ENCODE data around the gene ATG13. TPM values are rescaled to one million over a fixed set of nuclear protein-coding genes. Genes with fewer than 3 reads are reported as not detected.

ATG13 gene
- total and polyA plus RNA-seq, 2 of the 8 experiments (the other 6 are each of a cell fraction or from before 2014, with no cell fraction given) = 65.0 to 77.4 TPM

DNA sequence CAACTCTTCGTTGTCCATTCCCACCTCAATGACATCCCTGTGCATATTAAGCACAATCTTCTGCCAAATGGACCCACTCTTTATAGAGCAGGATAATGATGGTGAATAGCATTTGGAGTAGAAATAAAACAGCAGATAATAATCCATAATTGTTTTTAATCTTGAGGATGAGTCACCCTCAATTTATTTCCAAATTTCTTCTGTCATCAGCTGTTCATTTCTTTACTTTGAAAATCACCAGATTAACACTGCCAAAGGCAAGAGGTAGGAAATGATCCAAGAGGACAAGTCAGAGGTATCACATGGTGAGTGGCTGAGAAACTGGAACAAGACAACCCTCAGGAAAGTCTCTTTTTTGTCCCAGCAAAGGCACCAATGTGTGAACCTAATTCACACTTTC is 16.2 kb upstream of the ATG13 start:
- Histone ChIP-seq H3K4me2 (ENCODE audit: insufficient read depth in 1 of 2, low read depth in 2 of 2, low read length in 2 of 2) (no peak overlapping the region), H4K5ac (ENCODE audit: insufficient read length, low read depth, low read length) (no peak overlapping the region), H3K23ac (ENCODE audit: insufficient read length) (no peak overlapping the region), H2AFZ (ENCODE audit: low read length) (no peak overlapping the region), H2BK120ac (replicated peaks; ENCODE audit: low read depth, low read length) (no peak overlapping the region), H2BK12ac (ENCODE audit: low read depth, low read length) (no peak overlapping the region), H3K4me3 (ENCODE audit: extremely low read depth in 1 of 4, insufficient read depth in 2 of 4, low read depth in 3 of 4, low read length in 4 of 4) (no peak overlapping the region), H3K4me1 (replicated peaks in 1 of 4; ENCODE audit: control insufficient read depth in 3 of 4, insufficient read depth in 4 of 4, low read length in 3 of 4) (no peaks in the 10 kb centered on the region), H2BK15ac (ENCODE audit: low read length) (no peak overlapping the region), H3K79me2 (ENCODE audit: control insufficient read depth in 1 of 2, insufficient read depth in 2 of 2, low read length in 2 of 2) (no peaks in the 10 kb centered on the region), H3K14ac (ENCODE audit: insufficient read length) (no peak overlapping the region), H3K9ac (replicated peaks in 1 of 4; ENCODE audit: extremely low read depth in 1 of 4, low read depth in 3 of 4, low read length in 3 of 4) (no peak overlapping the region), H3K23me2 (ENCODE audit: low read depth, low read length) (no peaks in the 10 kb centered on the region), H3K4ac (replicated peaks; ENCODE audit: insufficient read length, low read depth, low read length) (no peak overlapping the region), H2BK5ac (ENCODE audit: low read depth, low read length) (no peak overlapping the region), H4K8ac (ENCODE audit: extremely low read depth, insufficient read depth, low read length) (no peak overlapping the region), H3K9me3 (ENCODE audit: insufficient read depth in 2 of 2, low read depth in 1 of 2, low read length in 1 of 2) (no peaks in the 10 kb centered on the region), H3K18ac (ENCODE audit: extremely low read depth, low read length) (no peak overlapping the region), H3K27ac (ENCODE audit: low read depth, low read length) (no peak overlapping the region), H2AK5ac (ENCODE audit: low read depth, low read length) (no peak overlapping the region), H4K91ac (replicated peaks; ENCODE audit: insufficient read length, low read length) (no peak overlapping the region), H3K36me3 (ENCODE audit: control insufficient read depth in 2 of 4, insufficient read depth in 4 of 4, low read length in 3 of 4) (no peaks in the 10 kb centered on the region), H3K27me3 (replicated peaks in 1 of 4; ENCODE audit: control insufficient read depth in 3 of 4, extremely low read depth in 1 of 4, insufficient read depth in 3 of 4, low read length in 3 of 4) (no peaks in the 10 kb centered on the region), H3K56ac (replicated peaks; ENCODE audit: insufficient read length, low read depth, low read length) (no peak overlapping the region), H4K20me1 (replicated peaks in 1 of 2; ENCODE audit: control insufficient read depth in 1 of 2, insufficient read depth in 2 of 2, low read length in 2 of 2) (no peaks in the 10 kb centered on the region), H3K79me1 (ENCODE audit: low read depth, low read length) (no peaks in the 10 kb centered on the region), H2BK20ac (ENCODE audit: low read length) (no peak overlapping the region)
- TF ChIP-seq NANOG (IDR thresholded peaks at IDR 0.05; ENCODE audit: insufficient read depth, low read depth, low read length, poor library complexity, severe bottlenecking) = no peak
- no peak for TF ChIP-seq FOSL1 (IDR thresholded peaks at IDR 0.05; ENCODE audit: insufficient read depth, low read depth, low read length)
- TF ChIP-seq ASH2L (IDR thresholded peaks at IDR 0.05; ENCODE audit: low read length) = no peak
- TF ChIP-seq CBX5 (IDR thresholded peaks at IDR 0.05; ENCODE audit: low read depth, low read length) = no peak
- TF ChIP-seq SIX5 (IDR thresholded peaks at IDR 0.05; ENCODE audit: low read depth, low read length) = no peak
- 100% methylated on average over 1 of the region's 1 CpG; no CpG with 5 or more reads in 1 of the 2 experiments for WGBS, 2 experiments (ENCODE audit: extremely low coverage in 1 of 2, insufficient coverage in 1 of 2, insufficient read length in 1 of 2, insufficient replicate concordance in 2 of 2, low coverage in 1 of 2, low lambda C conversion rate in 2 of 2, missing lambda C conversion rate in 1 of 2)
- ChIA-PET CTCF (ENCODE audit: partially characterized antibody) (interaction anchor here (0.6 kb wide), 1 partner anchor 15 kb away, joined by 4 read pairs; no protein-coding TSS in a partner anchor), POLR2A (ENCODE audit: partially characterized antibody) (interaction anchor here (1.7 kb wide), 1 partner anchor 29 kb away, joined by 3 read pairs; no protein-coding TSS in a partner anchor)
- no peak for DNase-seq (ENCODE audit: low read depth in 1 of 2, low spot score in 2 of 2)
- FAIRE-seq = no peak

All from H1 (cell line).